Measurements from ENCODE around the gene FLNC. TPM values are rescaled to one million over a fixed set of nuclear protein-coding genes. Genes with fewer than 3 reads are reported as not detected.

FLNC gene
- total RNA-seq, 1 donor from 2014 or later, result 11.7 TPM

- intact Hi-C loops (cut with DNase I), result no loop called here
- no peaks in the 10 kb centered on the region for H3K27me3 ChIP-seq (ENCODE audit: low read depth)
- peaks cover 19% of the 10 kb centered on the region for H3K4me1 ChIP-seq
- ATAC-seq (no peak), DNase-seq (no peak)
- no peak overlapping the region for H3K4me3 ChIP-seq
- no peak overlapping the region for H3K27ac ChIP-seq
- H3K9me3 ChIP-seq, result no peaks in the 10 kb centered on the region
- peaks cover 9% of the 10 kb centered on the region for H3K36me3 ChIP-seq
- TF ChIP-seq, protein P1, sequence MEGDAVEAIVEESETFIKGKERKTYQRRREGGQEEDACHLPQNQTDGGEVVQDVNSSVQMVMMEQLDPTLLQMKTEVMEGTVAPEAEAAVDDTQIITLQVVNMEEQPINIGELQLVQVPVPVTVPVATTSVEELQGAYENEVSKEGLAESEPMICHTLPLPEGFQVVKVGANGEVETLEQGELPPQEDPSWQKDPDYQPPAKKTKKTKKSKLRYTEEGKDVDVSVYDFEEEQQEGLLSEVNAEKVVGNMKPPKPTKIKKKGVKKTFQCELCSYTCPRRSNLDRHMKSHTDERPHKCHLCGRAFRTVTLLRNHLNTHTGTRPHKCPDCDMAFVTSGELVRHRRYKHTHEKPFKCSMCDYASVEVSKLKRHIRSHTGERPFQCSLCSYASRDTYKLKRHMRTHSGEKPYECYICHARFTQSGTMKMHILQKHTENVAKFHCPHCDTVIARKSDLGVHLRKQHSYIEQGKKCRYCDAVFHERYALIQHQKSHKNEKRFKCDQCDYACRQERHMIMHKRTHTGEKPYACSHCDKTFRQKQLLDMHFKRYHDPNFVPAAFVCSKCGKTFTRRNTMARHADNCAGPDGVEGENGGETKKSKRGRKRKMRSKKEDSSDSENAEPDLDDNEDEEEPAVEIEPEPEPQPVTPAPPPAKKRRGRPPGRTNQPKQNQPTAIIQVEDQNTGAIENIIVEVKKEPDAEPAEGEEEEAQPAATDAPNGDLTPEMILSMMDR (IDR thresholded peaks at IDR 0.05), result no peak
Measured at GRCh38 chr7:128860158-128861073, 30.2 kb downstream of the FLNC start.

DNA sequence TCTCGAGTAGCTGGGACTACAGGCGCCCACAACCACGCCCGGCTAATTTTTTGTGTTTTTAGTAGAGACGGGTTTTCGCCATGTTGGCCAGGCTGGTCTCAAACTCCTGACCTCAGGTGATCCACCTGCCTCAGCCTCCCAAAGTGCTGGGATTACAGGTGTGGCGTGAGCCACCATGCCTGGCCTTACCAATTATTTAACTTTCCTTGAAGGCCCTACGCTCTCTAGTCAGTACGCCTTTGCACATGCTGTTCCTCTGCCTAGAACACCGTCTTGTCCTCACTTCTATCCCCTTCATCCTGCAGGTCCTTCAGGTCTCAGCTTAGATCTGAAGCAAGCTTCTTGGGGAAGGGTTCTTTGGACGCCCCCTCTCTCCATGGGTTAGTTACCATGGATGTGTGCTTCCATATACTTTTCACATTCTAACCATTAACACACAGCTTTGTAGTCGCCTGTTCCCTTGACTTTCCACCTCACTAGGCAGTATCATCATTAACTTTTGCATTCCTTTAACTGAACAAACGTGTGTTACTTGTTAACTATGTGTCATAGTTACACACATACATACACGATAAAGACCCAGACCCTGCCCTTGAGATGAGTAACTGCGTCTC lies 31.9 kb downstream of the FLNC start:
- Histone ChIP-seq H3K4me1 (peaks cover 19% of the 10 kb centered on the region), H3K9me3 (no peaks in the 10 kb centered on the region), H3K36me3 (peaks cover 18% of the 10 kb centered on the region), H3K27ac (no peak overlapping the region), H3K27me3 (ENCODE audit: low read depth) (no peaks in the 10 kb centered on the region), H3K4me3 (peak overlapping the region; percentile 93)
- TF ChIP-seq, protein P1 (IDR thresholded peaks at IDR 0.05), result no peak
- ATAC-seq (no peak), DNase-seq (no peak)
- intact Hi-C loops (cut with DNase I), result no loop called here

DNA sequence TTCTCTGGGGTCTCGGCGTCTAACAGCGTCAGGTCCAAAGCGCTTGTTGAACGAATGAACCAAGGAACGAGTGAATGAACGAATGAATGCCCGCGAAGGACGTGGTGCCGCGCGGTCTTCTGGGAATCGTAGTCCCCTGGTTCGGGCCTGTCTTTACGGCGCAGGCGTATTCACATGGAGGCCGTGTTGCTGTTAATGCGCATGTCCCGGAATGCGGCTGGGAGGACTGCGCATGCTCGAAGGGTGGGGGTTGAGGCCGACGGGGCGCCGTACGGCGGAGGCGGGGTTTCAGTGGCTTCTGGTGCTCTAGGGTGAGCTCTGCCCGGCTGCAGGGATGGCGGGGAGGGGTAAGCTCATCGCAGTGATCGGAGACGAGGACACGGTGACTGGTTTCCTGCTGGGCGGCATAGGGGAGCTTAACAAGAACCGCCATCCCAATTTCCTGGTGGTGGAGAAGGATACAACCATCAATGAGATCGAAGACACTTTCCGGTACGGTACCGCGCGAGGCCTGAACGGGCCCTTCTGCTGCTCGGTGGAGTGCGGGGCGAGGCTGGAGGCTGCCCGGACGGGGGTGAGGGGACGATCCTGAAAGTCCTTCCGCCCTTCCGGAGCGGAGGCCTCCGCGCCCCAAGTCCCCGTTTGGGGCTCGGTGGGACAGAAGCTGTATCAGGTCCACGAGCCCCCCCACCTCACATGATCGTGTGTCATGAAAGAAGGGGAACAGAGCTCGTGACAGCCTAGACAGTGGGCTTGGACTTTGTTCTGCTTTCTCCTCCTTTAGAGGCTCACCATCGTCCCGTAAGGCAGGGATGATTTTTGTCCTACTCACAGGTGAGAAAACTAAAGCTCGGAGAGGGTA lies 32.6 kb downstream of the FLNC start, which contains the start of gene ATP6V1F:
ATP6V1F (plus strand) TSS at position 286 of the 862 bp plus-strand sequence; CDS start at position 335, 49 bp downstream.
- TF ChIP-seq, protein P1 (IDR thresholded peaks at IDR 0.05), result no peak
- intact Hi-C loops (cut with DNase I), result no loop called here
- H3K4me1 ChIP-seq, result peaks cover 19% of the 10 kb centered on the region
- DNase-seq (peak; percentile 98), ATAC-seq (peak; percentile 98)
- peaks cover 18% of the 10 kb centered on the region for H3K36me3 ChIP-seq
- H3K4me3 ChIP-seq, result peak within 1 kb of the TSS; percentile 93
- peak within 1 kb of the TSS; percentile 84 for H3K27ac ChIP-seq
- H3K27me3 ChIP-seq (ENCODE audit: low read depth), result no peaks in the 10 kb centered on the region
- H3K9me3 ChIP-seq, result no peaks in the 10 kb centered on the region

DNA sequence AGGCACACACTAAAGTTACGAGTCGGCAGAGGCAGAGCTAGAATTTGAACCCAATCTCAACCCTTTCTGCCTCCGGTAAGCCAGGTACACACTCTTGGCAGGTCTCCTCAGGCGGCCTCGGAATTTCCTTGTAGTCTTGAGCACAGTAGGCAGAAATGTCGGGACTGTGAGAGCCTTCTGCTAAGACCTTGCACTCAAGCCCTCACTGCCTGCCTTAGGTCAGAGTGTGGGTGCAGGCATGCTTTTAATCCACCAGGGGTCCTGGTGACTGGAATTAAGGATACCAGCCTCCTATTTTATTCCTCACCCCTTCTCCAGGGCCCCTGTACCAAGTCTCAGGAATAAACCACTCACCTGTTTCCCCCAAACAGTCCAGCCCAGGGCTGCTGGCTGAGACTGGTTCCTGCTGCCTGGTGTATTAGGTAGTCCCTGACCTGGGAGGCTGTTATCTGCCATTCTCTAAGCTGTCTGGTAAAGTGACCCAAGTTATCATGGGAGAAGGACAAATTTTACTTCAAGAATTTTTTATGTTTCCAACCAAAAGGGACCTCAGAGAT lies 33.3 kb downstream of the FLNC start:
- Histone ChIP-seq H3K27me3 (ENCODE audit: low read depth) (no peaks in the 10 kb centered on the region), H3K27ac (peak overlapping the region; percentile 84), H3K4me1 (peaks cover 24% of the 10 kb centered on the region), H3K4me3 (peak overlapping the region; percentile 93), H3K36me3 (peaks cover 18% of the 10 kb centered on the region), H3K9me3 (no peaks in the 10 kb centered on the region)
- intact Hi-C loops (cut with DNase I), result no loop called here
- TF ChIP-seq, protein P1 (IDR thresholded peaks at IDR 0.05), result peak; percentile 49
- DNase-seq, result no peak
- ATAC-seq, result peak; percentile 61 to 71

DNA sequence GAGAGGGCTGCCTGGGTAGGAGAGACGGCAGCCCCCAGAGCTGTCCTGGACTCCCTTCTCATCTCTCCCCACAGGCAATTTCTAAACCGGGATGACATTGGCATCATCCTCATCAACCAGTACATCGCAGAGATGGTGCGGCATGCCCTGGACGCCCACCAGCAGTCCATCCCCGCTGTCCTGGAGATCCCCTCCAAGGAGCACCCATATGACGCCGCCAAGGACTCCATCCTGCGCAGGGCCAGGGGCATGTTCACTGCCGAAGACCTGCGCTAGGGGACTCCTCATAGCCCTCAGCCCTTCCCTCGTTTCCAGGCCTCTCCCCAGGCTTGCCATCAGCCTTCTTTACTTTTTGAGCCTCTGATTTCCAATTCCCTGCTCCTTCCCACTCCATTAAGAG lies 35.1 kb downstream of the FLNC start:
- Histone ChIP-seq H3K9me3 (no peaks in the 10 kb centered on the region), H3K36me3 (peaks cover 18% of the 10 kb centered on the region), H3K27ac (no peak overlapping the region), H3K4me3 (no peak overlapping the region), H3K27me3 (ENCODE audit: low read depth) (peaks cover 6% of the 10 kb centered on the region), H3K4me1 (peaks cover 36% of the 10 kb centered on the region)
- intact Hi-C loops (cut with DNase I), result no loop called here
- TF ChIP-seq, protein P1 (IDR thresholded peaks at IDR 0.05), result no peak
- DNase-seq (no peak), ATAC-seq (no peak)

Data from lower lobe of right lung (tissue), 2 donors.